K562 (cell line): ENCODE measurements around the gene TXNL4A.

Source experiments
- CHD2 ChIP-seq: IDR thresholded peaks from 2 replicates; pipeline ENCODE4 v1.6.1; 2011; ENCODE audit warnings: low read depth, low read length
- CTCF ChIP-seq, 3 experiments: IDR thresholded peaks in 2 of 3; conservative IDR thresholded peaks in 1 of 3; 2 replicates each; pipeline ENCODE4 v1.5.1; 2011 to 2012; ENCODE audit warnings: low read length in 3 of 3, mild to moderate bottlenecking in 3 of 3, control low read depth in 2 of 3, improper control_type of control experiment in 1 of 3, inconsistent platforms in 1 of 3, low read depth in 1 of 3, mixed read lengths in 1 of 3, moderate library complexity in 1 of 3; ENCODE audit not compliant: insufficient read depth in 2 of 3
- HDAC2 ChIP-seq: fragments of 450-650 bp; IDR thresholded peaks from 2 replicates; pipeline ENCODE4 v1.6.1; 2016; ENCODE audit warnings: mild to moderate bottlenecking
- LARP7 ChIP-seq: fragments of 450-650 bp; IDR thresholded peaks from 2 replicates; pipeline ENCODE4 v1.6.1; 2016
- RFX7 ChIP-seq: fragments of 250-450 bp; sonication (Bioruptor Pico); IDR thresholded peaks from 2 replicates; pipeline ENCODE4 v1.5.1; 2021; ENCODE audit warnings: mild to moderate bottlenecking
- TRIM28 ChIP-seq: fragments of 450-650 bp; IDR thresholded peaks from 2 replicates; pipeline ENCODE4 v1.6.1; 2017
- XRCC5 ChIP-seq: fragments of 200-400 bp; formaldehyde crosslinking; IDR thresholded peaks from 2 replicates; pipeline ENCODE4 v1.6.1; 2017; ENCODE audit warnings: low read depth, mild to moderate bottlenecking, low read length
- ZNF586 ChIP-seq: fragments of 450-650 bp; formaldehyde crosslinking; conservative IDR thresholded peaks from 2 replicates; pipeline ENCODE4 v1.4.0; 2020; ENCODE audit warnings: mild to moderate bottlenecking, moderate library complexity
- TF ChIP-seq, protein P1 (sequence below): sonication (generic); formaldehyde crosslinking; IDR thresholded peaks from 2 replicates; pipeline ENCODE4 v1.8.0; 2022; ENCODE audit warnings: mild to moderate bottlenecking, missing genetic modification reagents
- TF ChIP-seq, protein P2 (sequence below): sonication (generic); formaldehyde crosslinking; IDR thresholded peaks from 2 replicates; pipeline ENCODE4 v1.8.1; 2022; ENCODE audit warnings: missing genetic modification reagents

- no peak for TF ChIP-seq TRIM28
- no peak for TF ChIP-seq CTCF (IDR thresholded peaks at IDR 0.05 in 2 of 3, conservative IDR thresholded peaks at IDR 0.05 in 1 of 3; ENCODE audit: insufficient read depth in 2 of 3, low read depth in 1 of 3, low read length in 3 of 3)
- no peak for TF ChIP-seq XRCC5
- TF ChIP-seq, protein P1, sequence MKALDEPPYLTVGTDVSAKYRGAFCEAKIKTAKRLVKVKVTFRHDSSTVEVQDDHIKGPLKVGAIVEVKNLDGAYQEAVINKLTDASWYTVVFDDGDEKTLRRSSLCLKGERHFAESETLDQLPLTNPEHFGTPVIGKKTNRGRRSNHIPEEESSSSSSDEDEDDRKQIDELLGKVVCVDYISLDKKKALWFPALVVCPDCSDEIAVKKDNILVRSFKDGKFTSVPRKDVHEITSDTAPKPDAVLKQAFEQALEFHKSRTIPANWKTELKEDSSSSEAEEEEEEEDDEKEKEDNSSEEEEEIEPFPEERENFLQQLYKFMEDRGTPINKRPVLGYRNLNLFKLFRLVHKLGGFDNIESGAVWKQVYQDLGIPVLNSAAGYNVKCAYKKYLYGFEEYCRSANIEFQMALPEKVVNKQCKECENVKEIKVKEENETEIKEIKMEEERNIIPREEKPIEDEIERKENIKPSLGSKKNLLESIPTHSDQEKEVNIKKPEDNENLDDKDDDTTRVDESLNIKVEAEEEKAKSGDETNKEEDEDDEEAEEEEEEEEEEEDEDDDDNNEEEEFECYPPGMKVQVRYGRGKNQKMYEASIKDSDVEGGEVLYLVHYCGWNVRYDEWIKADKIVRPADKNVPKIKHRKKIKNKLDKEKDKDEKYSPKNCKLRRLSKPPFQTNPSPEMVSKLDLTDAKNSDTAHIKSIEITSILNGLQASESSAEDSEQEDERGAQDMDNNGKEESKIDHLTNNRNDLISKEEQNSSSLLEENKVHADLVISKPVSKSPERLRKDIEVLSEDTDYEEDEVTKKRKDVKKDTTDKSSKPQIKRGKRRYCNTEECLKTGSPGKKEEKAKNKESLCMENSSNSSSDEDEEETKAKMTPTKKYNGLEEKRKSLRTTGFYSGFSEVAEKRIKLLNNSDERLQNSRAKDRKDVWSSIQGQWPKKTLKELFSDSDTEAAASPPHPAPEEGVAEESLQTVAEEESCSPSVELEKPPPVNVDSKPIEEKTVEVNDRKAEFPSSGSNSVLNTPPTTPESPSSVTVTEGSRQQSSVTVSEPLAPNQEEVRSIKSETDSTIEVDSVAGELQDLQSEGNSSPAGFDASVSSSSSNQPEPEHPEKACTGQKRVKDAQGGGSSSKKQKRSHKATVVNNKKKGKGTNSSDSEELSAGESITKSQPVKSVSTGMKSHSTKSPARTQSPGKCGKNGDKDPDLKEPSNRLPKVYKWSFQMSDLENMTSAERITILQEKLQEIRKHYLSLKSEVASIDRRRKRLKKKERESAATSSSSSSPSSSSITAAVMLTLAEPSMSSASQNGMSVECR (CRISPR knock-in tag): no peak
- TF ChIP-seq CHD2: no peak
- no peak for TF ChIP-seq HDAC2
- TF ChIP-seq ZNF586 (CRISPR knock-in tag): no peak
- no peak for TF ChIP-seq RFX7
- TF ChIP-seq, protein P2, sequence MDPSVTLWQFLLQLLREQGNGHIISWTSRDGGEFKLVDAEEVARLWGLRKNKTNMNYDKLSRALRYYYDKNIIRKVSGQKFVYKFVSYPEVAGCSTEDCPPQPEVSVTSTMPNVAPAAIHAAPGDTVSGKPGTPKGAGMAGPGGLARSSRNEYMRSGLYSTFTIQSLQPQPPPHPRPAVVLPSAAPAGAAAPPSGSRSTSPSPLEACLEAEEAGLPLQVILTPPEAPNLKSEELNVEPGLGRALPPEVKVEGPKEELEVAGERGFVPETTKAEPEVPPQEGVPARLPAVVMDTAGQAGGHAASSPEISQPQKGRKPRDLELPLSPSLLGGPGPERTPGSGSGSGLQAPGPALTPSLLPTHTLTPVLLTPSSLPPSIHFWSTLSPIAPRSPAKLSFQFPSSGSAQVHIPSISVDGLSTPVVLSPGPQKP (CRISPR knock-in tag): no peak
- no peak for TF ChIP-seq LARP7
Measured at GRCh38 chr18:79983253-79983652, 5.1 kb downstream of the TXNL4A start.
